Kidney epithelial cell (primary cell): ENCODE measurements around the gene MDM1. TPM values are rescaled to one million over a fixed set of nuclear protein-coding genes. Genes with fewer than 3 reads are reported as not detected.

Source experiments
- DNase-seq: peaks from one replicate; pipeline ENCODE4 v3.0.0-alpha.2; 2010; ENCODE audit warnings: low read depth
- H3K27me3 ChIP-seq: 2 replicates; pipeline ENCODE4 v1.6.0; 2011; ENCODE audit warnings: low read length; ENCODE audit not compliant: control insufficient read depth, insufficient read depth
- H3K36me3 ChIP-seq: 2 replicates; pipeline ENCODE4 v1.5.1; 2011; ENCODE audit warnings: low read length; ENCODE audit not compliant: control insufficient read depth, insufficient read depth
- H3K4me3 ChIP-seq: 2 replicates; pipeline ENCODE4 v1.5.1; 2011; ENCODE audit warnings: low read depth, mild to moderate bottlenecking, control low read depth, low read length
- total RNA-seq: library from RNA; depleted of rRNA; stranded (reverse); fragments of >200 nt; gene quantifications from 2 replicates; pipeline ENCODE4 v1.2.3, GENCODE V29; 2015
- TF ChIP-seq, protein P1 (sequence below): IDR thresholded peaks from 2 replicates; pipeline ENCODE4 v1.5.1; 2011; ENCODE audit warnings: mild to moderate bottlenecking, moderate library complexity, low read length, control low read depth, inconsistent platforms; ENCODE audit not compliant: insufficient read depth, poor library complexity, severe bottlenecking

The MDM1 gene
- total RNA-seq, 1 donor from 2014 or later, result 7.4 TPM

DNA sequence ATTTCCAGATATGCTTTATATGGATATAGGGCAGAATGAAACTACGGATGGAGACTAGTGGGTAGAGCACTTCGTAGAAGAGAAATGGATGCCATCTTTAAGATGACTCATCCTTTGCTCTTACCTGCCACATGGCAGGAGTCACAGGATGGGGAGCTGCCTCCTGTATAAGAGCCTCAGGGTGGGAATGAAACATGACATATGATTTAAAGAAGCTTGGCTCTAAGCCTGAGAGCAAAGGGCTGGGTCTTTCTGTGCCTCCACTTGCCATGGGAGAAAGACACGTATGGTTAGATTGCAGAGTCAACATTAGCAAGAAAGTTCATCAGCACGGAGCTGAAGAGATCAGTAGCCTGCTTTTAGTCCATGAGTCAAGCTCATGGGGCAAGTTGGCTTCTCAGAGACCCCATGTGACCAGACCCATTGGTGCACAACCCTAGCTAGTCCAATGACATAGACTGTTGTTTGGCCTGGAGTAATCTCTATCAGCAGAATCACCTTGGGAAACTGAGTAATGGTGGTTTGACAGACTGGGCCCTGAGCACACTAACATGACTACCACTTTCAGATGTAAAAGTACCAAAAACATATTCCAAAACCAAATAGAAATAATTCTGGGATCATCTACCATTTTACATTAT, 40.6 kb downstream of the MDM1 start:
- Histone ChIP-seq H3K4me3 (no peak overlapping the region), H3K36me3 (no peaks in the 10 kb centered on the region), H3K27me3 (no peaks in the 10 kb centered on the region)
- TF ChIP-seq, protein P1, sequence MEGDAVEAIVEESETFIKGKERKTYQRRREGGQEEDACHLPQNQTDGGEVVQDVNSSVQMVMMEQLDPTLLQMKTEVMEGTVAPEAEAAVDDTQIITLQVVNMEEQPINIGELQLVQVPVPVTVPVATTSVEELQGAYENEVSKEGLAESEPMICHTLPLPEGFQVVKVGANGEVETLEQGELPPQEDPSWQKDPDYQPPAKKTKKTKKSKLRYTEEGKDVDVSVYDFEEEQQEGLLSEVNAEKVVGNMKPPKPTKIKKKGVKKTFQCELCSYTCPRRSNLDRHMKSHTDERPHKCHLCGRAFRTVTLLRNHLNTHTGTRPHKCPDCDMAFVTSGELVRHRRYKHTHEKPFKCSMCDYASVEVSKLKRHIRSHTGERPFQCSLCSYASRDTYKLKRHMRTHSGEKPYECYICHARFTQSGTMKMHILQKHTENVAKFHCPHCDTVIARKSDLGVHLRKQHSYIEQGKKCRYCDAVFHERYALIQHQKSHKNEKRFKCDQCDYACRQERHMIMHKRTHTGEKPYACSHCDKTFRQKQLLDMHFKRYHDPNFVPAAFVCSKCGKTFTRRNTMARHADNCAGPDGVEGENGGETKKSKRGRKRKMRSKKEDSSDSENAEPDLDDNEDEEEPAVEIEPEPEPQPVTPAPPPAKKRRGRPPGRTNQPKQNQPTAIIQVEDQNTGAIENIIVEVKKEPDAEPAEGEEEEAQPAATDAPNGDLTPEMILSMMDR, result no peak
- no peak for DNase-seq

DNA sequence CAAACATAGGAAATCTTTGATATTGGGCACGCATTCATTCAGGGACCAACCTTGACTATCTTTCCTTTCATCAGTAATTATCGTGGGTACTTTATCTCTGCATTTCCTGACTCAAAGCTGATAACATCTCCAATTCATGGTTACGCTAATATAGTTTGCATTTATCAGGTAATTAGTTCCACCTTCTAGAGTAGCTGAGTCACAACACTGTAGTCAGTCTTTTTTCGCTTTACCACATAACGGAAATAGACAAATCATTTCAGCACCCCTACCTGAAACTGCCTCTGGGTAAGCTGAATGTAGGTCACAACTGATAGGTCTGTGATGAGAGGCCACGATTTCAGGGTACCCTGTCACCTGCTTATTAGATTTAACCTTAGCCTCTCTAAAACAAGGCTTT, 42.0 kb downstream of the MDM1 start:
- TF ChIP-seq, protein P1, result no peak
- Histone ChIP-seq H3K36me3 (no peaks in the 10 kb centered on the region), H3K27me3 (no peaks in the 10 kb centered on the region), H3K4me3 (no peak overlapping the region)
- no peak for DNase-seq

DNA sequence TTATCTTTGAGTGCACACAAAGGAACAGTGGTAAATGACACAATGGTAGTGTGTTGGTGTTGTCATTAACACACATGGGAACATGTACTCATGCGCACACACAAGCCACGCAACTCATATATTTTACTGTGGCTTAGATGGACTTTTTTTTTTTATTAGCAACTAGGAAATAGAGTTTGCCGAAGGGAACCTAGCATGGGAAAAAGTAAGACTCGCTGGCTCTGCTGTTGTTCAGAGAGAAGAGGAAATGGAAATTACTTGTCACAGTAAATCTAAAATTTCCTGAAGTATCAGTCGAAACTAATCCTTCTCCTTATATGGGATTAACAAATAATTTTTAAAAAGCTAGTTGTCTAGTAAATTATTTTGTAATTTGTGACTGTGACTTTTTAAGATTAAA, 45.1 kb downstream of the MDM1 start:
- H3K36me3 ChIP-seq, result no peaks in the 10 kb centered on the region
- no peak for DNase-seq
- TF ChIP-seq, protein P1, result no peak
- no peak overlapping the region for H3K4me3 ChIP-seq
- no peaks in the 10 kb centered on the region for H3K27me3 ChIP-seq

DNA sequence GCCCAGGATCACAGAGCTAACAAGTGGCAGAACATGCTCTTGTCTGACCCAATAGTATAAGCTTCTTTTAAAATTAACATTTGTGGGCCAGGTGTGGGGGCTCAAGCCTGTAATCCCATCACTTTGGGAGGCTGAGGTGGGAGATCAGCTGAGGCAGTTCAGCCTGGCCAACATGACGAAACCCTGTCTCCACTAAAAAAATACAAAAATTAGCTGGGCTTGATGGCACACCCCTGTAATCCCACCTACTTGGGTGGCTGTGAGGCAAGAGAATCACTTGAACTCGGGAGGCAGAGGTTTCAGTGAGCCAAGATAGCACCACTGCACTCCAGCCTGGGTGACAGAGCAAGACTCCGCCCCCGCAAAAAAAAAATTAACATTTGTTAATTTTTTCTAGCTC, 45.8 kb downstream of the MDM1 start:
- TF ChIP-seq, protein P1, result no peak
- DNase-seq, result no peak

DNA sequence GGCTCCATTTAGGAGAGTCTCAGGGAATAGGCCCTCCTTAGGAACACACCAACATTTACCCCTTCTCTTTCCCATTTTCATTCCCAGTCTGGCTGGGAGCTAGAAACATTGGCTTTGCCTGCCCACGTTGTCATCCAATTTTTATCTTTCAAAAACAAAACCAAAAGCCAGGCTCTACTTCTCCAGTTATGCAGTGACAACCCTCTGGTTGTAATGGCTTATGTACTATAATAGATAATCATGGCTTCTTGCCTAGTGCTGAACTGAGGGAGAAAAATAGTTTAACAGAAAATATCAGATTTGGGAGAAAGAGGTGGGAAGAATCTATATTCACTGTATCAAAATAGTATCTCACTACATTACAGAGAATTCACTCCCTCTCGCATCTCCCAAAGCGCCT, 46.6 kb downstream of the MDM1 start:
- H3K27me3 ChIP-seq, result no peaks in the 10 kb centered on the region

More for the DNA sequence above, 45.8 kb downstream of the MDM1 start:
- H3K27me3 ChIP-seq, result no peaks in the 10 kb centered on the region
- no peaks in the 10 kb centered on the region for H3K36me3 ChIP-seq
- H3K4me3 ChIP-seq, result no peak overlapping the region

More for the DNA sequence above, 46.6 kb downstream of the MDM1 start:
- no peak for DNase-seq
- TF ChIP-seq, protein P1, result no peak
- Histone ChIP-seq H3K4me3 (no peak overlapping the region), H3K36me3 (no peaks in the 10 kb centered on the region)
